GM19397 (cell line): Measurements from ENCODE around the gene RFC4.
"Not testable (repeated sequence)": the region's sequence is repeated elsewhere in the genome, so short reads cannot be mapped to it uniquely, and the experiment has no call there.

Source experiments
- ATAC-seq: cut with Tn5 transposase; IDR thresholded peaks from one replicate; pipeline ENCODE4 v1.9.1; 2021; ENCODE audit warnings: mild to moderate bottlenecking, moderate library complexity; ENCODE audit not compliant: unreplicated experiment

RFC4 gene, protein sequence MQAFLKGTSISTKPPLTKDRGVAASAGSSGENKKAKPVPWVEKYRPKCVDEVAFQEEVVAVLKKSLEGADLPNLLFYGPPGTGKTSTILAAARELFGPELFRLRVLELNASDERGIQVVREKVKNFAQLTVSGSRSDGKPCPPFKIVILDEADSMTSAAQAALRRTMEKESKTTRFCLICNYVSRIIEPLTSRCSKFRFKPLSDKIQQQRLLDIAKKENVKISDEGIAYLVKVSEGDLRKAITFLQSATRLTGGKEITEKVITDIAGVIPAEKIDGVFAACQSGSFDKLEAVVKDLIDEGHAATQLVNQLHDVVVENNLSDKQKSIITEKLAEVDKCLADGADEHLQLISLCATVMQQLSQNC

GRCh38 chr3:186806089-186807055 lies at the start of gene RFC4:
TSS of gene RFC4 (minus strand) at chr3:186806482. CDS start at chr3:186804713, 1,769 bp downstream.
- ATAC-seq, result peak; percentile 90

DNA sequence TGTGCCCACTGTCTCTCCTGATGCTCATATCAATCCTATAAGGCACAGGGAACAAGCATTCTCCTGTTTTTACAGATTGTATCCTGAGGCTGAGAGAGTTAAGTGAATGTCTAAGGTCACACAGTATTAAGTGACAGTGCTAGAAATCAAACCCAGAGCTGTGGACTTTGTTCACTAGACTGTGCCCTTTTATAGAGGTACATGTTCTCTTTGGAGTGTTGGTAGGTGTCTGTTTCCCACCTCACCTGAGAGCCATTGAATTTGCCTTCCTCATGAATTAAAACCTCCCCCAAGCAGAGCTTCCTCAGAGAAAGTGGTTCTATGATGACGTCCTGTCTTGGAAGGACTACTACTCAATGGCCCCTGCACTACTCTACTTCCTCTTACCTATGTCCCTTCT lies 48.7 kb upstream of the RFC4 start:
- no peak for ATAC-seq

- no peak for ATAC-seq
These were observed 47.9 kb upstream of the RFC4 start for GRCh38 chr3:186854146-186854545.

DNA sequence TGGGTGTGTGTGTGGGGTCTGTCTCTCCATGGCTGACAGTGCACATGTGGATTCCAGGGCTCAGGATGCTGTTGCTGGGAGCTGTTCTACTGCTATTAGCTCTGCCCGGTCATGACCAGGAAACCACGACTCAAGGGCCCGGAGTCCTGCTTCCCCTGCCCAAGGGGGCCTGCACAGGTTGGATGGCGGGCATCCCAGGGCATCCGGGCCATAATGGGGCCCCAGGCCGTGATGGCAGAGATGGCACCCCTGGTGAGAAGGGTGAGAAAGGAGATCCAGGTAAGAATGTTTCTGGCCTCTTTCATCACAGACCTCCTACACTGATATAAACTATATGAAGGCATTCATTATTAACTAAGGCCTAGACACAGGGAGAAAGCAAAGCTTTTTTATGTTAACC lies 46.7 kb upstream of the RFC4 start:
- ATAC-seq, result no peak

- ATAC-seq, result not testable (repeated sequence)
These were observed 45.6 kb upstream of the RFC4 start for GRCh38 chr3:186851835-186852234.

DNA sequence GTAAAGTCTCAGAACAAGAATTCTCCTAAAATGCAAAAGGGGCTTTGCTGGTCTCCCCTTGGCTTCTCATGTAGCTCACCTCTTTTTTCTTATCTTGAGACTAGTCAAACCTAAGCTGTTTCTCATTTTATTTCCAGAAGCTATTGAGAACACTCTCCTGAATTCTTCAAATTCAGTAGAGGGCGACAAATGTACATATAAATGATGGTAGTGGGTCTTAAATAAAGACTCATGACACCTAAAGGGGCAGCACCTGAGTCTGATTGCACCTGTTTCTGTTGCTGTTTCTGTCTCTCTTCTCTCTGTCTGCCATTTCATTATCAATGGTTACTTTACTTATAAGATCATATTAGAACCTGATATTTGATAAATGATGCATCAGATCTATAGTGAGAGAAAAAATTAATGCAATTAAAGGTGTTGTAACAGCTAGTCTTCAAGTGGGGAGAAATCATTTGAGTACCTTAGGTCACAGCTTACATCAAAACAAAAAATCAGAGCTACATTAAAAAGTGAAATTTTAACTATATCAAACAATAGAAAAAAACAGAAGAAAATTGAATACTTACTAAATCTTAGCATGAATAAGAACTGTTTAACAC lies 43.2 kb upstream of the RFC4 start:
- ATAC-seq, result no peak

GRCh38 chr3:186847437-186847836 lies 41.2 kb upstream of the RFC4 start:
- ATAC-seq, result no peak

GRCh38 chr3:186845756-186846155 lies 39.5 kb upstream of the RFC4 start:
- no peak for ATAC-seq

DNA sequence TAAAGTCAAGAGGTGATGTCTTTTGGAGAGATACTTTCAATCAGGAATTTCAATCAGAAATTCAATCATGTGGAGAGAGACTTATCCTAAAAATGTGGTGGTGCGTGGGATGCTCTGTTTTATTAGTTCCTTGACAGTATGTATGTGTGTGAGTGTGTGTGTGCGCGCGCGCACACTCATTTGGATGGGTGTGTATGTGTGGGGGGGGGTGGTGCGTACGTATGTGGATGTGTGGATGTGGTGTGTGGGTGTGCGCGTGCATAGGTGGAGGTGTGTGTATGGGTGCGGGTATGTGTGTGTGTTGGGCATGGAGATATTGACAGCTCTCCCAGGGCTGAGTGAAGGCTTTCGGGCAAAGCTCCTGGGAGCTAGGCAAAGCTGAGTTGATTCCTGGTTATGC lies 38.6 kb upstream of the RFC4 start:
- no peak for ATAC-seq

DNA sequence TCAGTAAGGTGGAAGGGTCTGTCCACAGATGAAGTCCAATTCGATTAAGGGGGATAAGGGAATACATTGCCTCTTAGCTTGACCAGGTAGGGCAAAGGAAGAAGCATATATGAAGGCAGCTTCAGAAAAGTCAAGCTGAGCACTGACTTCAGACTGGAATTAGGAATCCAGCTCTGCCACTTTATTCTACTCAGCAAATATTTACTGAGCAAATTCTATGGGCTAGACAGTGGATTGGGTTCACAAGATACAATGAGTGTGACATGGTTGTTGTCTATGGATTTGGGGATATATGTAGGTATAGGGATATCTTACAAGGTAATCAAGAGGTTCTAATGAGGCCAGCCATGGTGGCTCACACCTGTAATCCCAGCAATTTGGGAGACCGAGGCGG lies 36.8 kb upstream of the RFC4 start:
- no peak for ATAC-seq

DNA sequence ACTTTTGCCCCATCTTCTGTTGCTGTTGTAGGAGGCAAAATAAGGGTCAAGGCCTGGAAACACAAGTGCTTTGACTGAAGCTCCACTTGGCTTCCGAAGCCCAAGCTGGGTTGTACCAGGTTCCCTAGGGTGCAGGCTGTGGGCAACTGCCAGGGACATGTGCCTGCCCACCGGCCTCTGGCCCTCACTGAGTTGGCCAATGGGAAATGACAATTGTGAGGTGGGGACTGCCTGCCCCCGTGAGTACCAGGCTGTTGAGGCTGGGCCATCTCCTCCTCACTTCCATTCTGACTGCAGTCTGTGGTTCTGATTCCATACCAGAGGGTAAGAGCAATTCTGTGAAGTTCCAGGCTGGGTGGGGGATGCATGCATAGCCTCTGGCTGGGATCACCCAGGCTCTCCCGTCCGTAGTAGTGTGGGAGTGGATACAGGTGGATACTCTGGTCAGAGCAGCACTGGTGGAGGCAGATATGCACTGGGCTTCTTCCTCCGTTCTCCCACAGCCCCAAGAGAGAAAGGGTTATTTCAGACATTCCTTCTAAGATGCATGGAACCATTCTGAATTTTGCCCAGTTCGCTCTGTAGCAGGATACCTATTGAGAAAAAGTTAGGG lies 36.2 kb upstream of the RFC4 start, which contains the start of gene ADIPOQ:
ADIPOQ (plus strand) TSS at position 285 of the 613 bp plus-strand sequence. CDS start 10,349 bp downstream, outside the sequence.
- ATAC-seq, result no peak

DNA sequence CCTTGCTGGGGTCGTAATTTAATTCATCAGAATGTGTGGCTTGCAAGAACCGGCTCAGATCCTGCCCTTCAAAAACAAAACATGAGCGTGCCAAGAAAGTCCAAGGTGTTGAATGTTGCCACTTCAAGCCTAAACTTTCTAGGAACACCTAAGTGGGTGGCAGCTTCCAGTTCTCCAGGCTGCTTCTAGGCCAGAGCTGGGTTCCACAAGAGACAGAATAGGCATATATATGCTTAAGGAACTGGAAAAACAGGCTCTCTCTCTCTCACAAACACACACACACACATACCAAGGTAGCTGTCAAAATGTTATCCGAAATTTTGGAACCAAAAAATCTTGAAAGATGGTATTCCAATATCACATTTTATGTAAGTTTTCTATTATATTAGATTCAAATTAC lies 35.3 kb upstream of the RFC4 start:
- no peak for ATAC-seq

DNA sequence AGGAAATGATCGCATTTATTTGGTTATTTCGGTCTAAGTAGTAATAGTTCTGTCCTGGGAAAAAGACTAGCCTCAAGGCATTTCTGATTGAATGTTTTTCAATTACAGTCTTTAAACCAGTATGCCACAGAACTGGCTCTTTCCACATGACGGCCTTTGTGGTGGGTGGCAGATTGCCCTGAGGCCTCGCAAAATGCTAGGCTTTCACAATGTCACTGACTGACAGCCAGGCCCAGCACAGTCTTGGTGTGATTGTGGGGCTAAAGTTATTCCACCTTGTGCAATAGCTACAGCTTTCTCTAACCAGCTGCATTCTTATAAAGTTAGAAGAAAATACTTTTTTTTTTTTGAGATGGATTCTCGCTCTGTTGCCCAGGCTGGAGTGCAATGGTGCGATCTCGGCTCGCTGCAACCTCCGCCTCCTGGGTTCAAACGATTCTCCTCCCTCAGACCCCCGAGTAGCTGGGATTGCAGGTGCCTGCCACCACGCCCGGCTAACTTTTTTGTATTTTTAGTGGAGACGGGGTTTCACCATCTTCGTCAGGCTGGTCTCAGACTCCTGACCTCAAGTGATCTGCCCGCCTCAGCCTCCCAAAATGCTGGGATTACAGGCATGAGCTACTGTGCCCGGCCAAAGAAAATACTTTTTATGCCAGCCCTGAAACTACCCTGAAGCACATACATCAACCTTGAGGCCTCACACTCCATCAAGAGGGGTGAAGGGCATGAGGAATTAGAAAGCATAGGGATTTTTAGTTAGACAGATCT lies 33.8 kb upstream of the RFC4 start:
- no peak for ATAC-seq

GRCh38 chr3:186832276-186832675 lies 26.0 kb upstream of the RFC4 start:
- no peak for ATAC-seq

DNA sequence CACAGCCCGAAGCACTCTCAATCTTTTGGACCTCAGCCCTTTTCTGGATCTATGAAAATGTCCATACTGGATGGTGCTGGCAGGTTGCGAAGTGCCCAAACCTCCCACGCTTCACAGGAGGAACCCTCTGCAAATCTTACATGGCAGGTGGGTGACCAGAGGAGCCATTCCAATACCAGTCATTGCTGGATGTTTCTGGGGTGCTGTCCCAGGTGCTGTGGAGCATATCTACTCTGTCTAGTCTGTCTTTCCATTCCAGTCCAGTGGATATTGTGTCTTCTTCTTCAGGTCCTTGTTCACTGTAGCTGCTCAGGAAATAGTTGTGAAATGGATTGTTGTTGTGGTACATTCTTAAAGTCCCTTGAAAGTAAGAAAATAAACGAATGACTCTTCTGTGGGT lies 25.5 kb upstream of the RFC4 start:
- no peak for ATAC-seq

- ATAC-seq, result no peak
These were observed 22.1 kb upstream of the RFC4 start for GRCh38 chr3:186828340-186828739.

GRCh38 chr3:186826976-186827857 lies 20.9 kb upstream of the RFC4 start:
- peak; percentile 92 for ATAC-seq

GRCh38 chr3:186826410-186826975 lies 20.2 kb upstream of the RFC4 start:
- no peak for ATAC-seq

DNA sequence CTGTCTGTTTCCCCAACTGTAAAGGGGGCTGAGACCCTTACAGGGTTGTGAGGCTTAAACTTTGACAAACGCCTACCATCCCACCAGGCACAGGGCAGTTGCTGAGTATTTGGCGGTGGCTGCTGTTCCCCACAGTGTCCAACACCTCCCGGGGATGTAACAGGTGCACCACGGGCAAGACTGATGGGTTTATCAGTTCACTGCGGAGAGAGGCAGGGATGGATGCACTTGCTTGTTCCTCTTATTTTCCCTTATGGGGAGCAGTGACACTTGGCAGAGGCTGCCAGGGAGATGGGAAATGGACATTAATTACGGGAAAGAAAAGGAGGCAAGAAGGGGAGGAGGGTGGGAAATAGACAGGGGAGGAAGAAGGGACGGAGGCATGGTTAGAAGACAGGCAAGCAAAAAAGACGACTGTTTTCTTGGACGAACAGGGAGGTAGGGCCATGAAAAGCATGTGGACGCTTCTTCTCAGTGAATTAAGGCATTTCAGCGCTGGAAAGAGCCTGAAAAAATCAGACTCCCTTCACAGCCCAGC lies 19.7 kb upstream of the RFC4 start:
- no peak for ATAC-seq
